Posterior vena cava (tissue), 2 donors: ENCODE measurements around the gene TESK1. TPM values are rescaled to one million over a fixed set of nuclear protein-coding genes. Genes with fewer than 3 reads are reported as not detected.
A peak's percentile ranks its signal among the peaks of the same experiment; 100 is the strongest.
"Not testable (repeated sequence)": the region's sequence is repeated elsewhere in the genome, so short reads cannot be mapped to it uniquely, and the experiment has no call there.

Source experiments
- DNase-seq: peaks from one replicate; pipeline ENCODE4 v3.0.0-alpha.2; 2020; ENCODE audit warnings: low spot score
- intact Hi-C, 2 donors: fragments of 100-400 bp; cut with DNase I; formaldehyde crosslinking; loops; one replicate each; pipeline versions ENCODE4 v1.14.1 to v1.14.2; 2022 to 2023
- total RNA-seq, 2 donors: library from RNA; stranded (reverse); fragmentation: NEBNext Ultra II Directional; extraction: Animal tissue kit (Norgen Biotek cat#: 25700); gene quantifications; one replicate each; pipeline ENCODE4 v1.2.1, GENCODE V29; 2021
- donor health status: DM: yes; HTN: yes; CAD: no.
- donor health status: DM: yes; HTN: yes; CAD: no.

Gene TESK1
- total RNA-seq, 2 donors from 2014 or later, result 50.8 to 61.1 TPM

DNA sequence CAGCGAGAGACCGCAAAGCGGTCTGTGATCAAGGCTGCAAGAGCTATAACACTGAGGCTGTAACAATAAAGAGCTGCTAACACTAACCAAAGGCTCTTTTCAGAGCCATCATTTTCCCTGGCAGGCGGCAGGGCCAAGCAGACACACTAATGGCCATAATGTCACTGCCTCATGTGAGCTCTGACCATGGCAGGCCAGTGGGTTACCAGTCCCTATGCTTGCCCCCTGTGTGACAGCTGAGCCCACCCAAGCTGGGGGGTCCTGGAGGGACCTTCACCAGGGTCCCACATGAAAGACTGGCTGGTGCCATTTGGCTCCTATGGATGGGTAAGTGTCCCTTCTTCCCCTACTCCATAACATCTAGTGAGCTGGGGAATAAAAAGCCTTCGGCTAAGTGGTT is 29.6 kb upstream of the TESK1 start:
- no peak for DNase-seq
- intact Hi-C loops, result no loop called here

DNA sequence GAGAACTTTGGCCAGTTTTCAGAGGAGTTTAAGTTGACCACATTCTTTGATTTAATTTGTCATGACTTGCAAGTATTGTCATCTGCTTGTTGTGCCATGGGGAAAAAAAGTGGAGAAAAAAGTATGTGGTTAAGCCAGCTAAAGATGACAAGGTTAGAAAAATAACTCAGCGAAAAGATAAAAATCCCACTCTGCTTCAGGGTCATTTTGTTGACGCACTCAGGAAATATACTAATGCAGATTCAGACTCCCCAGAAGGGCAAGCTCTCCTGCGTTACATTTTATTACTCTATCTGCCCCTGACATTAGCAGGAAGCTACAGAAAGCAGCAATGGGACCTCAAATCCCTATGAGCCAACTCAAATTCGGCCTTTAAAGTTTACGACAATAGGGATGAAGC is 27.6 kb upstream of the TESK1 start:
- no peak for DNase-seq
- intact Hi-C loops, result no loop called here

DNA sequence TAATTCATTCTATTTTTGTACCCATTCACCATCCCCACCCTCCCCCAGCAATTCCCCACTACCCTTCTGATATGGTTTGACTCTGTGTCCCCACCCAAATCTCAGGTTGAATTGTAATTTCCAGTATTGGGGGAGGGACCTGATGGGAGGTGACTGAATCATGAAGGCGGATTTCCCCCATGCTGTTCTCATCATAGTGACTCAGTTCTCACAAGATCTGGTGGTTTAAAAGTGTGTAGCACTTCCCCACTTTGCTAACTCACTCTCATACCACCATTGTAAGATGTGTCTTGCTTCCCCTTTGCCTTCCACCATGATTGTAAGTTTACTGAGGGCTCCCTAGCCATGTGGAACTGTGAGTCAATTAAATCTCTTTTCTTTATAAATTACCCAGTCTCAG is 25.9 kb upstream of the TESK1 start:
- intact Hi-C loops, result no loop called here
- no peak for DNase-seq

DNA sequence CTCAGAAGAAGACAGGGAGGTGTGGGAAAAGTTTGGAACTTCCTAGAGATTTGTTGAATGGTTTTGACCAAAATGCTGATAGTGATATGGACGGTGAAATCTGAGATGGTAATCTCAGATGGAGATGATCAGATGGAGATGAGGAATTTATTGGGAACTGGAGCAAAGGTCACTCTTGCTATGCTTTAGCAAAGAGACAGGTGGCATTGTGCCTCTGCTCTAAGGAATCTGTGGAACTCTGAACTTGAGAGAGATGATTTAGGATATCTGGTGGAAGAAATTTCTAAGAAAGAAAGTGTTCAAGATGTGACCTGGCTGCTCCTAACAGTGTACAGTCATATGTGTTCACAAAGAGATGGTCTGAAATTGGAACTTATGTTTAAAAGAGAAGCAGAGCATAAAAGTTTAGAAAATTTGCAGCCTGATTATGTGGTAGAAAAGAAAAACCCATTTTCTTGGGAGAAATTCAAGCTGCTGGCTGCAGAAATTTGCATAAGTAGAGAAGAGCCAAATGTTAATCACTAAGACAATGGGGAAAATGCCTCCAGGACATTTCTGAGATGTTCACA is 25.3 kb upstream of the TESK1 start:
- DNase-seq, intact Hi-C loops: not testable (repeated sequence)

DNA sequence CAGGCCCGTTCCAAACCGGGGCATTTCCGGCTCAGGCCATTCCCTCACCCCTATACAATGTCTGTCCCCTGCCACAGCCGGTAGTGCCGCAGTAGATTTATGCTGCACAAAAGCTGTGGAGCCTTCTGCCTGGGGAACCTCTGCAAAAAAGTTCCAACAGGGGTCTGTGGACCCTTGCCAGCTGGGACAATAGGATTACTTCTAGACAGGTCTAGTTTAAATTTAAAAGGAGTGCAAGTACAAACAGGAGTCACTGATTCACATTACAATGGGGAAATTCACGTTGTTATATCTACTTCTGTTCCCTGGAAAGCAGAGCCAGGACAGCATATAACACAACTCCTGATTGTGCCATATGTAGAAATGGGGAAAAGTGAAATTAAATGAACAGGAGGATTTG is 21.5 kb upstream of the TESK1 start:
- intact Hi-C loops, DNase-seq: not testable (repeated sequence)

DNA sequence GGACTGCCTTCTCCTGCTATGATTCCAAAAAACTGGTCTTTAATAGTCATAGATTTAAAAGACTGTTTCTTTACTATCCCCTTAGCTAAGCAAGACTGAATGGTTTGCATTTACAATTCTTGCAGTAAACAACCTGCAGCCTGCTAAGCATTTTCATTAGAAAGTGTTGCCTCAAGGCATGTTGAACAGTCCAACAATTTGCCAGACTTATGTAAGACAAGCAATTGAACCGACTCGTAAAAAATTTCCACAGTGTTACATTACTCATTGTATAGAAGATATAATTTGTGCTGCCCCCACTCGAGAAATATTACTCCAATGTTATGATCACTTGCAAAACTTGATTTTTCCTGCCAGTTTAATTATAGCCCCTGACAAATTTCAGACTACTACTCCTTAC is 20.4 kb upstream of the TESK1 start:
- intact Hi-C loops, DNase-seq: not testable (repeated sequence)

DNA sequence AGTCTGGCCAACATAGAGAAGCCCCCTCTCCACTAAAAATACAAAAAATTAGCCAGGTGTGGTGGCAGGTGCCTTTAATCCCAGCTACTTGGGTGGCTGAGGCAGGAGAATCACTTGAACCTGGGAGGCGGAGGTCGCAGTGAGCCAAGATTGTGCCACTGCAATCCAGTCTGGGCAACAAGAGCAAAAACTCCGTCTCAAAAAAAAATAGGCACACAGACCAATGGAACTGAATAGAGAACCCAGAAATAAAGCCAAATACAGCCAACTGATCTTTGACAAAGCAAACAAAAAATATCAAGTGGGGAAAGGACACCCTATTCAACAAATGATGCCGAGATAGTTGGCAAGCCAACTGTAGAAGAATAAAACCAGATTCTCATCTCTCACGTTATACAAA is 16.6 kb upstream of the TESK1 start:
- intact Hi-C loops, result not testable (repeated sequence)

DNA sequence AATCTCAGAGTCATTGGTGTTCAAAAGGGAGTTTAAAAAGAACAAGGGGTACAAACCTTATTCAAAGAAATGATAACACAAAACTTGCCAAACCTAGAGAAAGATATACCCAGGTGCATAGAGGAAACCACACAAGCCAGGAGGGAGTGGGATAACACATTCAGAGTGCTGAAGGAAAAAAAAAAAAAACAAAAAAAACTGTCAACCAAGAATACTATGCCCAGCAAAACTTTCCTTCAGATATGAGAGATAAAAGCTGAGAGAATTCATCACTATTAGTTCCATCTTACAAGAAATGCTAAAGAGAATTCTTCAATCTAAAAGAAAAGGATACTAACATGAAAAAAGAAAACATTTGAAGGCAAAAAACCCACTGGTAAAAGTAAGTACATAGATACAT is 11.5 kb upstream of the TESK1 start:
- no peak for DNase-seq
- intact Hi-C loops, result no loop called here

More for the DNA sequence above, 16.6 kb upstream of the TESK1 start:
- not testable (repeated sequence) for DNase-seq

DNA sequence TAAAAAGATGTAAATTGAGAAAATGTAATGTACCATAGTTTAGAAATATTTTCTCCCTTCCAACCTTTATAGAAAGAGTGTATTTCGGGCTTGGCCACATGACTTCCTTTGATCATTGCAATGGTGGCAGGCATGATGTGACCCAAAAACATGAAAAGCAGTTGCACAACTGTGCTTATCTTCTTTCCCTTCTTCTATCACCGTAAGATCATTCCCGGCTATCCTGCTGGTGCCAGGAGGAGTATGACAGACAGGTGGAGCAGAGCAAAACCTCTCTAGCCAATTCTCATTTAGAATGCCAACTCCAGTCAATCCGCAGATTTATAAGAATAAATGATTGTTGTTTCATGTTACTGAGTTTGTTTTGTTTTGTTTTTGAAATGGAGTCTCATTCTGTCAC is 10.6 kb upstream of the TESK1 start:
- intact Hi-C loops, result no loop called here
- no peak for DNase-seq

DNA sequence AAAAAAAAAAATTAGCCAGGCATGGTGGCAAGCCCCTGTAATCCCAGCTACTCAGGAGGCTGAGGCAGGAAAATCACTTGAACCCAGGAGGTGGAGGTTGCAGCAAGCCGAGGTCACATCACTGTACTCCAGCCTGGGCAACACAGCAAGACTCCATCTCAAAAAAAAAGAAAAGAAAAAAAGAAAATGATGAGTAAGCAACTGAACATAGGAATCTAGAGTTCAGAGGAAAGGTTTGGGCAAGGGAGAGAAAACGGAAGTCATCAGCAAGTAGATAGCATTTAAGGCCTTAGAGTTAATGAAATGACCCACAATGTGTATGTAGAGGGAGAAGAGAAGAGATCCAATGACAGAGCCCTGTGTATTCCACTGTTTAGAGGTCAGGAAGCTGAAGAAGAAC is 8.2 kb upstream of the TESK1 start:
- DNase-seq, intact Hi-C loops: not testable (repeated sequence)

DNA sequence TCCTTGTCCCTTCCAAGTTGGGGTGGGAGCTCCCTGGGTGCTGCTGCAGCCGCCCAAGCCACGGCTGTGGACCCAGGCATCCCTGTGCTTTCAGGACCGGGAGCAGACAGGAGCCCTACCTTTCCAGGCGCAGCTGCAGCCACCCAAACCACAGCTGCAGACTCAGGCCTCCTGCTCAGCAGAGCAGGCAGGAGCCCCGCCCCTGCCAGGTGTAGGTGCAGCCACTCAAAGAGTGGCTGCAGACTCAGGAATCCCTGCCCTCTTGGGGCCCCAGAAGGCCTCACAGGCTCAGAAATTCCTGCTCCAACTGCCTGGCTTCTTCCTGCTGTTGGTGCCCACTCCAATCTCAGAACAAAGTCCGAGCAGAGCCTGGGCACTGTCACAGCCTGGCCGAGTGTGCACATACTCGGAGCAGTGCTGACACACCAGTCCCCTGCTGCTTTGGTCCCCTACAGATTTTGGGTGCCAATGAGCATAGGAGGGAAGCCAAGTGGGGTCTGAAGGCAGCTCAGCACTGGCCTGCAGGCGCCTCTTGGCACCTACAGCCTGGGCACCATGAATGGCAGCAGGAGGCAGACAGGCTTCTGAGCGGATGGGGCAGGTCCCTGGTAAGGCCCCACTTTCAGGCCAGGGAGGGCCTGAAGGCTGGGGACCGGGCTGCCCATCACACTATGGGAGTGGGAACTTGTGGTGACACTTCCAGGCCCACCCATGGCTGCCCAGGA is 6.0 kb upstream of the TESK1 start:
- DNase-seq, result no peak
- intact Hi-C loops, result no loop called here

DNA sequence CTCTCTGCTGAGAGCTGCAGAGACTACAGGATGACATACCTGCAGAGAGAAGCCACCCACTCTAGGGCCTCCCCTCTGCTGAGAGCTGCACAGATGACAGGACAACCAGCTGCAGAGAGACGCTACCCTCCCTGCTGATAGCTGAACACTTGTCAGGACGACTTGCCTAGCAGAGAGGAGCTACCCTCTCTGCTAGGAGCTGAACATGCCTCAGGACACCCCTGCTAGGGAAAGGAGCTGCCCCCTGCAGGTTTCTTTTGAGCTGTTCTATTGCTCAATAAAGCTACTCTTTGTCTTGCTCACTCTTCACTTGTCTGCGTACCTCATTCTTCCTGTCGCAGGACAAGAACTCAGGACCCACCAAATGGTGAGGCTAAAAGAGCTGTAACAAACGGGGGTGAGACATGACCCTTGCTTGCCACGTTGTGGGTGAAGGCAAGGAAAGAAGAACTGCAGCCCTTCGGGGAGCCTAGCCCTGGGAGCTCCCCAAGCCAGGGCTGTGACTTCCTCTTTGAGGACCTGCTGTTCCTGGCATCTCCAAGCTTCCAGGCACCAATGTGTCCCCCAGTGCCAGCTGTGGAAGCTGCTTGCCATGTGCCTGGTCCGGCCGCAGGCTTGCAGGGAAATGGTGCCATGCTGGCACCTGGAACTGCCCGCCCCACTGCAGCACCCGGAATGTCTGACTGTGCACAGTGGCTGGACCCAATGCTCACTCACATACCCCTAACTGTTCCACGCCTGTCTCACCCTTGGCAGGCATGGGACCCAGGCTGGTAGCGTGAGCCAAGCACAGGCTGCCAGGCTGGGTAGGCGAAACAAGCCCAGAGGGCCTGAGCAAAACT is 5.1 kb upstream of the TESK1 start:
- no peak for DNase-seq
- intact Hi-C loops, result no loop called here

DNA sequence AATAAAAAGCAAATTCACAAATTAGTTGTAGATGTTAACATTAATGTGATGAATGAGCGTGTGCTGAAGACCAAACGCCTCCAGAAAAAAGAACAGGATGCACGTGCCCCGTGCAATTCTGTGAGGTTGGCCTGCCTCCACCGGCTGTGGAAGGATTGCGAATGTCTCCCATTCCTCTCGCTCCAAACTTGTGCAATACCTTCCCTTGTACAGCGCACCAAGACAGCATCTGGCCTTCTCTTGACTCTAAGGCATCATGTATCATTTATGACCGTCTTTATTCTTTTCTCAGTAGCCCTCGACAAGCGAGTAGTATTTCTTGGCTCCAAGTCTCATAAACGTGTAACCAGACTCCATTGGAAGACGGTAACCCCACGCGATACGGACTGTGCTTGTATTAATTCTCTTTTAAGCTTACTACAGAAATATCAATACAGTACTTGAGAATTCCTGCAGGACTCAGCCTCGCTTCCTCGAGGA is 1.5 kb upstream of the TESK1 start:
- intact Hi-C loops, result no loop called here
- DNase-seq, result peak; percentile 92

DNA sequence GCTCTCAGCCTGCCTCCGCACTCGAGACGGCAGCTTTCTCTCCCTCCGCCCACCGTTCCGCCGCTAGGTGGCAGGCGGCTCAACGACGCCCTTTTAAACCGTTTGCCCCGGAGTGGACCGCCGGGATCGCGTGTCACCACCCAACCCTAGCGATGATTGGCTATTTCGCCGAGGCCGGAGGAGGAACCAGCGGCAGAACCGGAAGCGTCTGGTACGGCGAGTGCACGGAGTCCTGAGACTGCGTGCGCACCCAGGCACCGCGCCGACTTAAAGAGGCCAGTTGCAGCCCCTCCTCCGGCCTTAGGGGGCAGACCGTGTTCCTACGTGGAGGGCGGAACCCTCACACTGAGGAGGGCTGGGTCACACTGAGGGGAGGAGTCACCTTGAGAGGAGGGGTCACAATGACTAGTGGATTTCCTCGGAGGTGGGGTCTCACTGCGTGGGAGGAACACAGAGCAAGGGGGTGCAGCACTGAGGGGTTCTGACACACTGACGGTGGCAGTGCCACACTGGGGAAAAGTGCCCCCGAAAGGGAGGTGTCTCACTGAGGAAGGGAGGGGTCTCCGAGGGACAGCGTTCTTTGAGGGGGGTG is 980 bp upstream of the TESK1 start:
- peak; percentile 100 for DNase-seq
- intact Hi-C loops, result loop anchor here in 1 of 2 donors (2.0 kb wide), 1 partner anchor 51 kb away; no protein-coding TSS in a partner anchor

DNA sequence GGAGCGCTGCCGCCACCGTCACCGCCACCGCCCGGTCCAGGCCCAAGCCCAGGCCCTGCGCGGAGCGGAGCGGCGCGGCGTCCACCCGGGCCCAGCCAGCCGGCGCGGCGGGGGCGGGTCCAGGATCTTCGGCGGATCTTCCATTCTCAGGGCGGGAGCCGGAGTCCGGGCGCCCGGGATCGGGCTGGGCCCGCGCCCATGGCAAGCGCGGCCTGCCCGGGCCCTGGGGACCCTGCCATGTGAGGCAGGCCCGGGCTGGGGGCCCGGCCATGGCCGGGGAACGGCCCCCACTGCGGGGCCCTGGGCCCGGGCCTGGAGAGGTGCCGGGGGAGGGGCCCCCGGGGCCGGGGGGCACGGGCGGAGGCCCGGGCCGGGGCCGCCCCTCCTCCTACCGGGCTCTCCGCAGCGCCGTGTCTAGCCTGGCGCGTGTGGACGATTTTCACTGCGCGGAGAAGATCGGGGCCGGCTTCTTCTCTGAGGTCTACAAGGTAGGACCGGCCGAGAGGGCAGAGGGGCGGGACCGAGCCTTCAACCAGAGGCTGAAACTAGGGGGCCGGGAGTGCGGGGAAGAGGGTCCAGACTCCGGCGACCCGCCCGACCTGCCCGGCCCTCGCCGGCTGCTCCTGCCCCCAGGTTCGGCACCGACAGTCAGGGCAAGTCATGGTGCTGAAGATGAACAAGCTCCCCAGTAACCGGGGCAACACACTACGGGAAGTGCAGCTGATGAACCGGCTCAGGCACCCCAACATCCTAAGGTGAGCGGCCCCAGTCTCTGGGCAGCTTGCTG is 482 bp downstream of the TESK1 start:
- DNase-seq, result peak; percentile 83
- intact Hi-C loops, result loop anchor here in 1 of 2 donors (2.0 kb wide), 1 partner anchor 49 kb away; no protein-coding TSS in a partner anchor

DNA sequence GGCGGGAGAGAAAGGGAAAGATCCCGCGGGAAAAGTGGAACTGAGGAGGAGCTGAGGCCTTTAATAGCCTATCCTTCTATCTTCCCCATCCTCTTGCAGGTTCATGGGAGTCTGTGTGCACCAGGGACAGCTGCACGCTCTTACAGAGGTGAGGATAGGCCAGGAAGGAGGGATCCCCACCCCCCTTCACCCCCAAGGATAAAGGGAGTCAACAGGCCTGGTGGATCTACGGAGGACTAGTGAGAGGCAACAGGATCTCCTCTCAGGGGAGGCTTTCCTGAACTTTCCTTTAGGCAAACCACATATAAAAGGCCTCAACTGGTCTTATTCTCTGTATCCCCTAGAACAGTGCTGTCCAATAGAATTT is 1.1 kb downstream of the TESK1 start:
- DNase-seq, result no peak
- intact Hi-C loops, result no loop called here

DNA sequence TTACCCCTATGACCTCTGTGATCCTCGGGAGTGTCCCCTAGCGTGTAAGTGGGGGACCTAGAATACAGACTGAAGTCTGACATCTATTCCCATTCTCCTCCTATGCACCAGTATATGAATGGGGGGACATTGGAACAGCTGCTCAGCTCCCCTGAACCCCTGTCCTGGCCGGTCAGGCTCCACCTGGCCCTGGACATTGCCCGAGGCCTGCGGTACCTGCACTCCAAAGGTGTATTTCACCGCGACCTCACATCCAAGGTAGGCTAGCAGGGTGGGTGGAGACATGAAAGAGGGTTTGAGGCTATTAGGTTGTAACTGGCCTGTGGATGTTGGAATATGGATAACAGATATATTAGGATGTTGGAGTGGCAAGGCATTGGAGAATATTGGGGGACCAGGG is 1.7 kb downstream of the TESK1 start:
- no peak for DNase-seq
- intact Hi-C loops, result no loop called here

DNA sequence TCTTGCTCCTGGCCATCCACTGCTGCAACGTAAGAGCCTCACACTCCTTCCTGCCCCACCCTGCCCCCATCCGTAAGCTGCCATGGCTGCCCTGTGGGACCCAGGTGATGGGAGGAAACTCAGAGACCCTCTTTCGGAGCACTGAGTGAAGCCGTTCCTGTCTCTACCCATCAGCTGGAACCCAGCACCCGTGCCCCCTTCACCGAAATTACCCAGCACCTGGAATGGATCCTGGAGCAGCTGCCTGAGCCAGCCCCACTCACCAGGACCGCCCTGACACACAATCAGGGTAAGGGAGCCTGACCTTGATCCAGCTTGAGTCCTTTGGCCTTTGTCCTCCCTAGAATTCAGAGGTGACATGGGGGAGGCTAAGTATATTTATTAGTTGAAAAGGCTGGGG is 3.2 kb downstream of the TESK1 start:
- intact Hi-C loops, result no loop called here
- DNase-seq, result no peak
